Stimulated activated CD4-positive, alpha-beta T cell treated with anti-CD3 and anti-CD28 coated beads, TNF-alpha, amount 100 ng/mL, for 48 hours (primary cell): ENCODE results near the gene TBC1D24.
"Not testable (repeated sequence)": the region's sequence is repeated elsewhere in the genome, so short reads cannot be mapped to it uniquely, and the experiment has no call there.

Source experiments
- DNase-seq, 3 donors: peaks; one replicate each; pipeline ENCODE4 v3.0.0-alpha.2; 2020; ENCODE audit warnings: low read depth in 3 of 3

The TBC1D24 gene

GRCh38 chr16:2474877-2475412 is at the start of gene TBC1D24:
Gene TBC1D24, plus strand, starts transcription at chr16:2475127. Its CDS starts 21,022 bp downstream, at chr16:2496149.
- peak; percentile 61 to 74 (median 64) for DNase-seq

DNA sequence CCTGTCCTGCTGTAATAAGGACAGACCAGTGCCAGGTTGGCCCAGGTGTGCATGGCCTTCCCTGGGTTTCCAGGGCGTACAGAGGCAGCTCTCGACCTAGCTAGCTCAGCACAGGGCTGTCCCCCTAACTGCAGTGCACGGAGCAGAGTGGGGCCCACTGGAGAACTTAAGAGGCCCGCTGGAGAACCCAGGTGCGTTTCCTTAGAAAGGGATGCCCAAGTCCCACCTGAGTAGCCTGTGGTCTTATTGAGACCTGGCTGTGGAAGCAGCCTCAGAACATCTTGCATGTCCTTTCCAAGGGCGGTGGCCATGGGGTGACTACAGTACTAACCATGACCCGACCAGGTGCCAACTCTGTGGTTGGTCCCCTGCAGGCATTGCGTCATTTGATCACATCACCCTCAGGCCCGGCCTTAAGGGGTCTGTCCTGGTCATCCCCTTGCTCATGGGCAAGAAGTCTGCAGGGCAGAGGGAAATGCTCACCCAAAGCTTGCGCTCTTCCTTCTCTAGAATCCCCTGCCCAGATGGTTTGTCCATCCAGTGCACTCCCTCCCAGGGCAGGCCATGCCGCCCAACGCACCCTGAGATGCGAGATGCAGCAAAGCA is 49.0 kb upstream of the TBC1D24 start:
- DNase-seq, result no peak

DNA sequence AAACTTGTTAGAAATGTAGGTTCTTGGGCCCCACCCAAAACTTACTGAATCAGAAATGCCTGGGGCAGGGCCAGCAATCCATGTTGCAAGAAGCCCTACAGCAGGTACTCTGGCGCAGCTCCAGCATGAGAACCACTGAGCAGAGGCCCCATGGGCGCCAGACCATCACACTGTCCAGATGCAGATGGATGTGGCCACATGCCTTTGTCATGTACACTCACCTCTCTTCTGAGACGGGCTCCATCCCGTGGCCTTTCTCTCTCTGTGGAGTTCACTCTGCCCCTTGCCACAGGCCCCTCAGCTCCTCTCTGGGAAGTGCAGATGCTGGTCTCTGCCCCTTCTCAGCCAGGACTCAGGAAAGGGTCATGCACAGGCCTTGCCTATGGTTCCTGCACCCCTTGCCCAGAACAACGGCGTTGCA is 48.0 kb upstream of the TBC1D24 start:
- no peak for DNase-seq

DNA sequence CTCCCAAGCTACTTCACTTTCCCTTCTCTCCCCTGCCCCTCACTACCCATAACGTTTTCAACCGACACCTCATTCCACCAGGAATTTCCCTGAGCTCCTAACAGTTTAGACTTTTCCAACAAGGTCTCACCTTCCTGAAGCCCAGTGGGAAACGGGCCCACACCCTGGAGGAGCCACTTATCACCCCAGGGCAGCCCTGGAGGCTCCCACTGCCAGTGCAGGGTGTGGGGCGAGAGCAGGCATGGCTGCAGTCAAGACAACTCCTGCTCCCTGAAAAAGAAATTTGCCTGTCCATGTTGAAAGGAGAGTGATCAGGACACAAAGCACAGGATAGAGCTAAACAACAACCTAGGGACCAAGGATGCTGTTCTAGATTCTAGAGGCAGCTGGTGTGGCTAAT is 47.4 kb upstream of the TBC1D24 start:
- no peak for DNase-seq

DNA sequence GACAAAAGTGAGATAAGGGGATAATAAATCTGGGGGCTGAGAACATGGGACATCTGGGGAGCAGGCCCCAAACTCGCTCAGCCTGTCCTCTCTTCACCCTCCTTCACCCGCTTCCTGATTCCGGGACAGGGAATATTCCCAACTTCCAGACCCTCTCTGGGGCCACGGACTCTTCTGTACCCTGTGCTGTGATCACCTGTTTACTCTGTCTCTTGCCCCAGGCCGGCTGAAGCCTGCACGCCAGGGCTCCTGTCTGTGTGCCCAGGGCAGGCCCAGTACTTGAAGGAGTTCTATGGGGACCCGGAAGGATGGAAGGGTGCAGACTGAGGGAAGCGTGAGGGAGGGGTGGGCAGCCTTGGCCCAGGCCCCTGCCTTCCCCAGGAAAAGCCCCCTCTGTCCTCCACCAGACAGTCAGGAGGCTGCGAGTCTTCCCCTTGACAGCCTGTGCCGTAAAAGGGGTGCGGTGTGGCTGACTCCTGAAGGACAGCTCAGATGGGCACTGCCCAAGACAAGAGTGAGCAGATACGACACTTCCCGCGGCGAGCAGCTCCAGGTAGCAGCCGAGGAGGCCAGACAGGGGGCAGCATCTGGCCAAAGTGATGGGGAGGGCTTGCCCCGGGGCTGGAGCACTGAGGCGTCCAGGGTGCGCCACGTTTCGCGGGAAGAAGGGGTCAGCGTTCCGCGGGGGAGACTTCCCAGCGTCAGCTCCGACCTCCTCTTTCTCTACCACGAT is 46.7 kb upstream of the TBC1D24 start:
- DNase-seq, result peak in 1 of 3 donors; percentile 9

DNA sequence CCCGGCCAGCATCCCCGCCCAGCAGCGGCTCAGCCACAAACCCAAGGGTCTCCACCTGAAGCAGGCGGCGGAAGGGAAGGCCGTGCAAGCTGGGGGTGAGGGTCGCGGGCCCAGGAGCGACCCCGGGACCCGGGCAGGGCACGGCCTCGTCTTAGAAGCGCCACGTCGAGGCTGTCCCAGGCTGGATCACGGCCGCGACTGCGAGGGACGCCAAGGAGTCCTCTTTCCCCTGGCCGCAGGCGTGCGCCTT is 46.2 kb upstream of the TBC1D24 start:
- no peak for DNase-seq

GRCh38 chr16:2429034-2429770 is 45.7 kb upstream of the TBC1D24 start, which contains the start of gene CCNF:
Gene CCNF, plus strand, starts transcription at chr16:2429447. Its CDS starts 35 bp downstream, at chr16:2429482.
- DNase-seq, result peak; percentile 95 to 97 (median 96)

DNA sequence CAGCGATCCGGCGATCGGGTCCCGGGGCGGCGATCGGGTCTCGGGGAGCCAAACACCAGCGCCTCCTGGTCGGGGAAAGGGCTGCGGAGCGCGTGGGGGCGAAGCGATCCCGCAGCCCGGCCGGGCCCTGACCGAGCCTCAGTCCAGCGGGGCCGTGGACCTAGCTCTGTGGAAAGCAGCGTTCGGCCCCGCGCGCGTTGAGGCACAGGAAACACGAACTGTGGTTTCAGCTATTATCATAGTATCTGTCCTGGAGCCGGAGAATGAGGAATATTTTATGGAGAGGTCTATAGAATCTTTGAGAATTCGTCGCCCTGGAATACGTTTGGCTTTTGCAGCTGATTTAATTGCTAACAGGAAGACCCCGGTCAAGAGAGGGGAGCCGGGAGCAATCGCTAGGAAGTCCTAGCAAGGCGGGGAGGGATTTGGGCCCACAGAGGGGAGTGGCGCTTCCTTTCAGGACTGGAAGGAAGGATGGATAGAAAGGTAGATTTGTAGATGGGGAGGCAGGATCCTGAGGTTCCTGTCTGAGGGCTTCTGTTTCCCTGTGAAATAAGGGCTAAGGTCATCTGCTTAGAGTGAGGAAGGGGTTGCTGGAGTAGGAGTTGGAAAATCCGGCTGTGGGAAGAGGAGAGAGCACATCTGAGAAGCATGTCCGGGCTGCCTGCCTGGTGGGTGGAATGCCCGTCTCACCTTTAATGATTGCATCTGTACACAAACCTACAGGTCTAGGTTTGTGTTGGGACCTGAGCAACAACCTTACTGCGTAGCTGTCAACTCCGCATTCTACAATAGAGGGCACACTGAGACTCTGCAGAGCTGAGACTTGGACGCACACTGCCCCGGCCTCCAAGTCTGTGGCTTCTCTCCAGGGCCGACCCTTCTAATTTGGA is 44.9 kb upstream of the TBC1D24 start:
- DNase-seq, result no peak

DNA sequence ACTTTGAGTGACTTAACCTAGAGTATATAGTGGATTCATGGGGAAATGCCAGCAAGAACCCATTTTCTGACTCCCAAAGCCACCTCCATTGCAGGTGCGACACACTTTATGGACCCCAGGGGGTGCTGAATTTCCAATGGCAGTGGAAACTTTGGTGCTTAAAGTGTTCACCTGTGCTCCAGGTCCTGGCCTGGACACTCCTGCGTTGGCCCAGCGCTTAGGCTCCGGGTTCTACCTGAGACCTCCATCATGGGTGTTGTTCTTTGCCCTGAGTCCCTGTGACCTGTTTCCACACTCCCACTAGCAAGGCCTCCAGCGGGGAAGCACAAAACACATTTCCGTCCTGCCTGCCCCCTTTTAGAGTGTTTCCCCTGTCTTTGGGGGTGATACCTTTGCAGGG is 42.6 kb upstream of the TBC1D24 start:
- DNase-seq, result no peak

DNA sequence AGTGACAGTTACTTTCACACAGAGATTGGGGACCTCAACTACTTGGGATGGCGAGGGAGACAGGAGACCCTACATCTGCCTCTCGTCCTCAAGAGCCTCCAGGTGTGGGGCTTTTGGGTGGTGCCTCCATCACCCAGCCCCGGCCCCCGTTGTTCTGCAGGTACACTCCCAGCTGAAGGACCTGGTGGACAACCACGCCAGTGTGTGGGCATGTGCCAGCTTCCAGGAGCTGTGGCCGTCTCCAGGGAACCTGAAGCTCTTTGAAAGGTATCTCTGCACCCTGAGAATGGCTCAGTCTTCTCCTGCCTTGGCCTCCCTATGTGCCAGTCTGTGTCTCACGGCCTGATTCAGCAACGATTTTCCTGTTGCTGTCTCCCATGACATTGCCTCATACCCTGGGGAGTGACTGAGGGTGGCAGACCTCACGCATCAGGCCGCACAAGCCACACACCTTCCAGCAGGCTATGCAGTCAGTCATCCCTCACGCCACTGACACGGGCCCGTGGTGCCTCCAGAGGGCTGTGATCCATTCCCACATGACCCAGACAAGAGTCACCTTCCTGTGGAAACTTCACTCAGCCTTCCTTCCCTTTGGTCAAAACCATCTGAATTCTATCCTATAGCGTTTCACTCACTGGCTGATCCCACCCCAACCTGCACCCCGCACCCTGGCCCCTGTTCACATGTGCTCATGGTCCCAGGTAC is 42.0 kb upstream of the TBC1D24 start:
- no peak for DNase-seq

GRCh38 chr16:2435236-2435635 is 39.7 kb upstream of the TBC1D24 start:
- not testable (repeated sequence) for DNase-seq

- DNase-seq, result no peak
These were observed 38.8 kb upstream of the TBC1D24 start for GRCh38 chr16:2436110-2436509.

DNA sequence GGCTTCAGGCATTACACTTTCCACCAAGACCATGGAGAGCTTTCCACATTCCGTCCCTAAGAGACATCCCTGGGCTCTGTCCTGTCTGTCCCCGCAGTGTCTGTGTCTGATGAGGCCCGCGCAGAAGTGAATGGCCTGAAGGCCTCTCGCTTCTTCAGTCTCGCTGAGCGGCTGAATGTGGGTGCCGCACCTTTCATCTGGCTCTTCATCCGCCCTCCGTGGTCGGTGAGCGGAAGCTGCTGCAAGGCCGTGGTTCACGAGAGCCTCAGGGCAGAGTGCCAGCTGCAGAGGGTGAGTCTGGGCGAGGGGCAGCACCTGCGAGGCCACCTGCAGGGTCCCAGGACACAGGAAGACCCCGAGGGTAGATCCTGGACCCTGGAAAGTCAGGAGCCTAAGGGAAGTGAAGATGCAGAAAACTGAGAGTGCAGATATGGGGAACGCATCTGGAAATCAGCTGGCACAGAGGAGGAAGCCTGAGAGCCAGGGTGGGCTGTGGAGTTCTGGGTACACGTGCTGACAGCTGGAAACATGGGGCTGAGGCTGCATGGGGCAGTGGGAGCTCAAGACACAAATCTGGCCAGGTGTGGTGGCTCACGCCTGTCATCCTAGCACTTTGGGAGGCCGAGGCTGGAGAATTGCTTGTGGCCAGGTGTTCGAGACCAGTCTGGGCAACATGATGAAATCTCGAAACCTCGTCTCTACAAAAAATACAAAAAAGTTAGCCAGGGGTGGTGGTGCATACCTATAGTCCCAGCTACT is 37.7 kb upstream of the TBC1D24 start:
- DNase-seq, result no peak

DNA sequence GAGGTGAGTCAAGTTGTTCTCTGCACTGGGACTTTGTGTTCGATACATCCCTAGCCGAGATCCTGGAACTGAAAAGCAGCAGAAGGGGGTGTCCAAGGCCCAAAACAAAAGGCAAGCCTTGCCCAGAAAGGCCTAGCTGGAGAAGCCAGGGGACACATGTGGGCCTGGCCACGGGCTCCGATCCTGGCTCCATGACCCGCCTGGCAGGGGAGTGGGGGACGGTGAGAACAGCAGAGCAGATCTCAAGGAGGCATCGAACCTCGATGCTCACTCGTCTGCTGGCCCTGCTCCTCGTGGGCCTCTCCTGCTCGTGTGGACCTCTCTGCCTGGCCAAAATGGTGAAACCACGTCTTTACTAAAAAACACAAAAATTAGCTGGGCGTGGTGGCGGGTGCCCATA is 36.8 kb upstream of the TBC1D24 start:
- DNase-seq, result no peak

DNA sequence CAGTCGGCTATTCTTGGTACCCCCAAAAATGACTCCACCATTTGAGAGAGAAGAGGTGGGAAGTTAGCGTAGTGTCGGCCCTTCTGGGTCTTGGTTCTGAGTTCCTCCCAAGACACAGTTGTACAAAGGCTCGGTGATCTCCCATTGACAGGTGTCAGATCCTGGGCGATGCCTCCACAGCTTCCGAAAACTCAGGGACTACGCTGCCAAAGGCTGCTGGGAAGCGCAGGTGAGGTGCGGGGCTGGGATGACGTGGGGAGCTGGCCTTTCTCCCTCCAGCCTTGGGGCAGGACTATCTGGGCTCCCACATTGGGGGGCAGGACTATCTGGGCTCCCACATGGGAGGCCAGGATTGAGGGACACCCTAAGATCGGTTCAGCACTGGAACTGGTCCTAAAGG is 35.3 kb upstream of the TBC1D24 start:
- DNase-seq, result no peak

- not testable (repeated sequence) for DNase-seq
These were observed 33.7 kb upstream of the TBC1D24 start for GRCh38 chr16:2441143-2441804.

DNA sequence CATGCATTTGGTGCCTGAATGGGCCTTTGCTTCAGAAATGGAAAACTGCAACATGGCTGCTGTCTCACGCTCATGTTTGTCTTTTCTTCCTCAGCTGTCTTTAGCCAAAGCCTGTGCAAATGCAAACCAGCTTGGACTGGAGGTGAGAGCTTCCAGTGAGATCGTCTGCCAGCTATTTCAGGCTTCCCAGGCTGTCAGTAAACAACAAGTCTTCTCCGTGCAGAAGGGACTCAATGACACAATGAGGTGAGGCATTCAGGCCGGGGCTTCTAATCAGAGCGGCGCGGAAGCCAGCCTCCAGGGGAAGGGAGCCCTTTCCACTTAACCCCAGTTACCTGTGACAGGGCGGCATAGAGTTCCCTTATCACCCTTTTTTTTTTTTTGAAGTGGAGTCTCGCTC is 31.4 kb upstream of the TBC1D24 start:
- no peak for DNase-seq

DNA sequence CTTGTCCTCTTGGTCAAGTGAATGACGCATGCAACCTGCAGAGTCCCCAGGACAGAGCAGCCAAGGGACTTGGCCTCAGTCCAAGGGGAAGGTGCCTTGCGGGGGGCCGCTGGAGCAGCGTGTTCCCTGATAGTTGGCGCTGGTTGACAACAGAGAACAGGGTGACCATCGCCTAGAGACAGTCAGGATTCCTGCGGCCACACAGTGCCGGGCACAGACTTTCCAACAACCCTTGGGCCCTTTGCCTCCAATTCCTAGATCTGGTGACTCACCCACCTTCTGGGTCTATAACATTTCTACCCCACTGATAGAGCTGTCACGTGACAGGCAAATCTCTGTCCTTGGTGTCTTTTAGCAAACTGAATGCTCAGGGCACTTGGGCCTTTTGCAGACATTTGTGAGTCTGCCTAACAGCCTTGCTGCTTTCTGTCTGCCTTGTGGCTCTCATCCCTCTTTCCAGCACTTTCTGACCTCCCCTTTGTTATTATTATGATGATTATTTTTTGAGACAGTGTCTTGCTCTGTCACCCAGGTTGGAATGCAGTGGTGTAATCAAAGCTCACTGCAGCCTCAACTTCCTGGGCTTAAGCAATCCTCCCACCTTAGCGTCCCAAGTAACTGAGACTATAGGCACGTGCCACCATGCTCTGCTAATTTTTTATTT is 26.9 kb upstream of the TBC1D24 start:
- DNase-seq, result no peak

DNA sequence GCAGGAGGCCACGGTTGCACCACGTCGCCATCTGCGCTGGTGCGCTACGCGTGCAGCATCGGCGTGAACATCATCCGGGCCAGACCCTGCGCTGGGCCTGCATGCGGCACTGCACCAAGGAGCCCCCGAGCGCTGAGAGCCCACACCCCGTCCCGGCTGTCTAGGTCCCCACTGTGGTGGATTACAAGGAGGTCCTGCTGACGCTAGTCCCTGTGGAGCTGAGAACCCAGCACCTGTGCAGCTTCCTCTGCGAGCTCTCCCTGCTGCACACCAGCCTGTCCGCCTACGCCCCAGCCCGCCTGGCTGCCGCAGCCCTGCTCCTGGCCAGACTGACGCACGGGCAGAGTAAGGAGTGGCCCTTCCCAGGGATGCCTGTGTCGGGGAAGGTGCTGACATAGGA is 25.8 kb upstream of the TBC1D24 start:
- no peak for DNase-seq
